Mammary epithelial cell (primary cell): Measurements from ENCODE around the gene FOXF1.

Experiments
- CTCF ChIP-seq, 2 donors: IDR thresholded peaks in 1 of 2; conservative IDR thresholded peaks in 1 of 2; 2 replicates each; pipeline ENCODE4 v1.5.1; 2011 to 2012; ENCODE audit warnings: inconsistent platforms in 2 of 2, low read length in 2 of 2, mild to moderate bottlenecking in 2 of 2, control low read depth in 1 of 2, low read depth in 1 of 2; ENCODE audit not compliant: insufficient read depth in 1 of 2; ENCODE audit errors: extremely low read depth in 1 of 2
- EZH2 ChIP-seq: IDR thresholded peaks from 2 replicates; pipeline ENCODE4 v1.6.1; 2012; ENCODE audit warnings: low read length, inconsistent platforms, borderline replicate concordance

GRCh38 chr16:86531641-86532525 is 21.6 kb downstream of the FOXF1 start:
- TF ChIP-seq CTCF (conservative IDR thresholded peaks at IDR 0.05 in 1 of 2, IDR thresholded peaks at IDR 0.05 in 1 of 2; ENCODE audit: extremely low read depth in 1 of 2, insufficient read depth in 1 of 2, low read depth in 1 of 2, low read length in 2 of 2) (no peak), EZH2 (no peak)
